Amniotic epithelial cell (primary cell): ENCODE data around the gene TSPYL6.
A peak's percentile ranks its signal among the peaks of the same experiment; 100 is the strongest.
"Not testable (repeated sequence)": the region's sequence is repeated elsewhere in the genome, so short reads cannot be mapped to it uniquely, and the experiment has no call there.

ENCODE experiments used
- DNase-seq: peaks from one replicate; pipeline ENCODE4 v3.0.0-alpha.2; 2010; ENCODE audit warnings: low read depth

Gene TSPYL6

DNA sequence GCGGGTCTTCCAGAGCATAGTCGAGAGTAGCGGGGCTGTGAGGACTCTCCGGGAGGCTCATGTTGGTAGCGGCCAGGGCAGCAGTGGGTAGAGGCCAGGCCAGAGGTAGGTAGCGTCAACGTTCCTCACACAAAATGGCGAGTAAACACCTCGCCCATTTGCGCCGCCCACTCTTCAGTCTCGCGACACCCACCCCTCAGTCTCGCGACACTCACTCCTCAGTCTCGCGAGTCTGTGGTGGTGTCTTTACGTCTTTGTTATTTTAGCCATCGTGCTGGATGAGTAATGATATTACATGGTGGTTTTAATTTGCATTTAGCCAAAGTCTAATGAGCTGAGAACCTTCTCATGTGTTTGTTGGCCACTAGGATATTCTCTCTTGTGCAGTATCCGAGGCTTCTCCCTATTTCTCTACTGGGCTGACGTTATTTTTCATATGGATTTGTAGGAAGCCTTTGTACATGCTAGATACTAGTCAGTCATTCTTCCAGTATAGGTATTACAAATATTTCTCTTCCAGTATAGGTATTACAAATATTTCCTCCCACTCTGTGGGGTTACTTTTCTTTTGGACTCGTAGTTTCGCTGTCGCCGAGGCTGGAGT is at the start of gene TSPYL6:
TSPYL6 (minus strand) TSS at position 139 of the 604 bp plus-strand sequence; CDS start at position 61, 78 bp downstream.
- no peak for DNase-seq

DNA sequence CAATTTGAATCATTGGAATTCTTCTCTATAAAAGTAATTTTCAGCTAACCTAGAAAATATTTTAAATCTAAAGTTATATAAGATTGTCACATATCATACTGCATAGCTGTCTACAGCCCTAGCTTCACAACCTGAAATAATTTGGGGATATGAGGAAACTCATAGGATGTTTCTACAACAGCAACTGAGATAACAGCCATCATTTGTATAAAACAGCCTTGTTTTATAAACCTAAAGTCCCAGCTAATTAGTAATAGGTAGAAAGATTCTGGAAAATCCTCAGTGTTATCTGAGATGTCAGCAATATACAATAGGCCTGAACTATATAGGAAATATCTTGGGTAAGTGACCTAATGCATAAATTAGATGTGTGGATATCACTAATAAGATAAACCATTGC is 47.6 kb upstream of the TSPYL6 start:
- DNase-seq, result no peak

- DNase-seq, result no peak
Observed at GRCh38 chr2:54298514-54298913, 42.5 kb upstream of the TSPYL6 start.

- DNase-seq, result no peak
Observed at GRCh38 chr2:54295911-54296310, 39.9 kb upstream of the TSPYL6 start.

GRCh38 chr2:54294665-54295064 is 38.6 kb upstream of the TSPYL6 start:
- DNase-seq, result not testable (repeated sequence)

- no peak for DNase-seq
Observed at GRCh38 chr2:54290356-54291025, 34.5 kb upstream of the TSPYL6 start.

DNA sequence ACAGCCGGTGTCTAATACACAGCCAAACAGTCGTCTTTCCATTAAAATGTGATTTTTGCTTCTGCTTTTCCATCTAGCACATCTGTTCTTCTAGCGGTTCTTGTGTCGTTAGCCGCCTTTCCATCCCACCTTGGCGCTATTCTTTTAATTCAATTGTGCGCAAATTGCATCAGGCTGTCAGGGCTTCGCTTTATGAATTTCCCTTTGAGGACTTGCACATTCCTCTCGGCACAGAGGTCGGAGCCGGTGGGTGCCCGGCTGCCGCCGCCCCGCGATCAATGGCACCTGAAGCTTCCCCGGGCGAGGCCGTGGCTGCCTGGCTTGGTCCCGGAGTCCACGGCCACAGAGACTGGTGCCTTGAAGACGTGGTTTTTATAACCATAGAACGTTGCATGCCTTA is 33.9 kb upstream of the TSPYL6 start:
- DNase-seq, result no peak

GRCh38 chr2:54287532-54287931 is 31.5 kb upstream of the TSPYL6 start:
- no peak for DNase-seq

- no peak for DNase-seq
Observed at GRCh38 chr2:54285451-54285850, 29.4 kb upstream of the TSPYL6 start.

GRCh38 chr2:54284826-54285225 is 28.8 kb upstream of the TSPYL6 start:
- DNase-seq, result no peak

DNA sequence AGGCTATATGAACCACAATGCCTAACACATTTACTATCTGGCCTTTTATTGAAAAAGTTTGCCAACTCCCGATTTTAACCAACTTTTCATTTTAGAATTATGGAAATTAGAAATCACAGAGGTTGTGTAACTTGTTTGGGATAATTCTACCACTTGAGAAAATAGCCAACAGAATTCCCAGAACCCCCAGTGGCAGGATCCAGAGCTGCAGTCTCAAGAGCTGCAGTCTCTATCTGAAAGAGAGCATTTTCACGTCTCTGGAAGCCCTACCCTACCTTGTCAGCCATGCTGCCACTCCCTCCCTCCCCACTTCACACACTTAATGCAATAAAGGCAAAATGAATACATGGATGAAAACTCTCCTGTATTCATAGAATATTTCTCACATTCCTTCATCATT is 23.4 kb upstream of the TSPYL6 start:
- no peak for DNase-seq

GRCh38 chr2:54275541-54275940 is 19.5 kb upstream of the TSPYL6 start:
- DNase-seq, result no peak

DNA sequence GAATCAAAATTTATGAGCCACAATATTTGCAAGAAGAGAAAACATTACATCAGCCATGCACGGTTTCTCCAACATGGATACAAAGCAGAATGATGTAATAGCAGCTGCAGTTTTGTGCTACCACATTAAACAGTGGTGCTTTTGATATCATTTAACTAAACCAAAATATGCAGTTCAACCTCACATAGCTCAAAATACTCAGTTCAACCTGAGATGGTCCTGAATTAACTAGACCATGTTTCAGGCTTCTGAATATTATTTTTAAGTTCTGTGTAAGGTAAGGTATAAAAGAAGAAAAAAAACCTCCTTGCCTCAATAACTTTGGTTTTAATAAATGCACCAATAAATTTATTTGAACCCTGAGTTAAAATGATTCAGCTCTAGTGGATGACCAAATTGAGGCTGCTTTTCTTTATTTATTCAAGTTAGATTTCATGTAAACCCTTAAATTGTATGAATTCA is 18.8 kb upstream of the TSPYL6 start:
- peak; percentile 18 for DNase-seq

DNA sequence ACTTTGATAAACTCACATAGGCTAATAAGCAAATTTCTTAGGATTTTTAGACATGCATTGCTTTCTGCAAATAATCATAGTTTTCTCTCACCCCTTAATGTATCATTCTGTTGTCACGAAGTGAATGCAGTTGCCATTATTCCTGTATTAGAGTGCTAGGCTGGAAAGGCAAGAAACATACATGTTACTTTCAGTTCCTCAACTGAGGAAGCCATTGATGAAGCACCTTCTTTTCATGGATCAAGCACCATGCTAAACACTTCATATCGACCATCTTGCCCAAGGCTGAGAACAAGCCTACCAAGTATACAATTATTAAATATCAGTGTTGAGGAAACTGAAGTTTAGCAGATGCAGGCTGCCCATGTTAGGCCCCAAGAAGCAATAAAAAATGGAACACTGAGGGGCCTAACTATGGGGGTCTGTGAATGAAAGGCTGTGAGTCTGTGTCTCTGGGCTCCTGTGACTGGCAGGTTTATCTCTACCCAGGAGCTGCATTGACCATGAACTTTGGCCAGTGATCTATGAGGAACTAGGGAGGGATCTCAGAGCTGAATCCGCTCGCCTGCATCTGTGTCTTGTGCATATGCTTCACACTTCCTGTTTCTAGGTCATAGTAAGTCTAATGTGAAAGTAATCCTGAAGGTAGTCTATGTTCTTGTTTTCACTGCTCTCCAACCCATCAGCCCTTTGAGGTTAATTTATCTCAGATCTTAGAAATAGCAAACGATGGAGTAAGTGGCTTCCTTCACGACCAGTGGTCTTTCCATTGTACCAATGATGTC is 16.0 kb upstream of the TSPYL6 start:
- DNase-seq, result no peak

- no peak for DNase-seq
Observed at GRCh38 chr2:54271189-54271588, 15.2 kb upstream of the TSPYL6 start.

GRCh38 chr2:54267577-54267976 is 11.5 kb upstream of the TSPYL6 start:
- DNase-seq, result no peak

DNA sequence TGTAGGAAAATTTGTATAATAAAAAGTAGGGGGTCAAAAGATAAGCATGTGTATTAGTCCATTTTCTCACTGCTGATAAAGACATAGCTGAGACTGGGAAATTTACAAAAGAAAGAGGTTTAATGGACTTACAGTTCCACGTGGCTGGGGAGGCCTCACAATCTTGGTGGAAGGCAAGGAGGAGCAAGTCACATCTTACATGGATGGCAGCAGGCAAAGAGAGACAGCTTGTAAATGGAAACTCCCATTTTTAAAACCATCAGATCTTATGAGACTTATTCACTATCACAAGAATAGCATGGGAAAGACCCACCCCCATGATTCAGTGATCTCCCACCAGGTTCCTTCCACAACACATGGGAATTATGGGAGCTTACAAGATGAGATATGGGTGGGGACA is 9.1 kb upstream of the TSPYL6 start:
- DNase-seq, result not testable (repeated sequence)

- DNase-seq, result peak; percentile 67
Observed at GRCh38 chr2:54262015-54262765, 6.2 kb upstream of the TSPYL6 start.

GRCh38 chr2:54261537-54261936 is 5.5 kb upstream of the TSPYL6 start:
- peak; percentile 24 for DNase-seq

DNA sequence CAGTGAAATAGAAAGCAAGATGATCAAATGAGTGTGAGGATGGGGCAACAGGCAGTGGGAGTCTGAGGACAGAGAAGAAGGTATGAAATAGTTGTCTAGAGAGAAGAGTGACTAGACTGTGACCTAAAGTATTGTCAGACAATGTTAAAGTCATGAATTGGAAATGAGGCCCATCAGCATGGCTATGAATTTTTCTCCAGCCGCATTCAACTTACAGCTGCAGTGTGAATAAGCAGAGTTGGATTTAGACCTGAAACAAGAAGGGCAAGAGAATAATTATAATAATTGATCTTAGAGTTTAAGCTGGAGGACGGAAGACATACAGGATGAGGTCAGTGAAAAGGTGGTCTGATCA is 4.2 kb upstream of the TSPYL6 start:
- no peak for DNase-seq

- no peak for DNase-seq
Observed at GRCh38 chr2:54259413-54260240, 3.6 kb upstream of the TSPYL6 start.

GRCh38 chr2:54258166-54258565 is 2.1 kb upstream of the TSPYL6 start:
- peak; percentile 59 for DNase-seq
